ENCODE data around the gene RBKS.
"Not testable (repeated sequence)": the region's sequence is repeated elsewhere in the genome, so short reads cannot be mapped to it uniquely, and the experiment has no call there.

RBKS gene

GRCh38 chr2:27796791-27797765 lies 93.1 kb downstream of the RBKS start:
- FAIRE-seq: no peak

DNA sequence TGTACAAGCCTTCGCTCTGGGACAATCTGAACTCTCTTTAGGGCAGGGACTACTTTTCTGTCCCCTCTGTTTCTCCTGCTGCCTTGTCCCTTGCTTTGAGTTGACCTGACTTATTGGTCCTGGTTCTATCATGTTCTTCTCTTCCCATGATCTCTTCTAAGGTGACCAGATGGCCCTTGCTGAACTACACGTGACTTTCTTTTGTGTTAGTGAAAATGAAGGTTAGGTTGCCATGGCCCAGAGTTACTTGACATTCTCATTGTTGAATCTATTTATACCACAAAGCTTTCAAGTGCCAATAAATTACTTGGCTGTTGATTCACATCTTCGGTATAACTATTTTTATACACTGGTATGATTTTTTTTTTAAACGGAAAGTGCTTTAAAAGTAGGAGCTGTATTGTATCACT lies 94.3 kb downstream of the RBKS start:
- no peak for FAIRE-seq

GRCh38 chr2:27795093-27795834 lies 94.9 kb downstream of the RBKS start:
- no peak for FAIRE-seq

DNA sequence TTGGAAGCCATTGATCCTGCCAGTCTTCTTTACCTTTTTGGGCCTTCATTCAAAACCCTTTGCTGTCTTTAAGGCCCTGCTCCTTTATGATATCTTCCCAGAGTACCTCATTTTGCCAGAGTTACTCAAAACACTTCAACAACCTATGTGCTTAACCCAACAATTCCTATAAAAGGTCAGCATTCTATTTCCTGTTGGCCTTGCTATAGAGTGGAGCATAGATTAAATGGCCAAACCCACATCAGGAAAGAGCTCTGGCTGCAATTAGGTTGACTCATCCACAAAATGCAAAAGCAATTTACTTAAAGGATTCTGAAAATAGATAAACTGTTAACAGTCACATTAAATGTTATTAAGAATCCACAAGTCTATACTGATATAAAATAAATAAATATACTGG lies 97.4 kb downstream of the RBKS start:
- no peak for FAIRE-seq

DNA sequence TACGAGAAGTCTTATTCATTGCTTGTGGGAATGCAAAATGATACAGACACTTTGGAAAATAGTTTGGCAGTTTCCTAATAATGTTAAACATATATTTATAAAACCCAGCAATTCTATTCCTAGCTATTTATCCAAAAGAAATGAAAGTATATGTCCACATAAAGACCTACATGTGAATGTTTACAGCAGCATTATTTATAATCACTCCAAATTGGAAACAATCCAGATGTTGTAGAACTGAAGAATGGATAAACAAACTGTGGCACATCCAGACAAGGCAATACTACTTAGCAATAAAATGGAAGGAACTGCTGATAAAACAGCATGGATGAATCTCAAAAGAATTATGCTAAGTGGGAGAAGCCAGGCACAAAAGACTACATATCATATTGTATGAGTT lies 99.4 kb downstream of the RBKS start:
- no peak for FAIRE-seq

DNA sequence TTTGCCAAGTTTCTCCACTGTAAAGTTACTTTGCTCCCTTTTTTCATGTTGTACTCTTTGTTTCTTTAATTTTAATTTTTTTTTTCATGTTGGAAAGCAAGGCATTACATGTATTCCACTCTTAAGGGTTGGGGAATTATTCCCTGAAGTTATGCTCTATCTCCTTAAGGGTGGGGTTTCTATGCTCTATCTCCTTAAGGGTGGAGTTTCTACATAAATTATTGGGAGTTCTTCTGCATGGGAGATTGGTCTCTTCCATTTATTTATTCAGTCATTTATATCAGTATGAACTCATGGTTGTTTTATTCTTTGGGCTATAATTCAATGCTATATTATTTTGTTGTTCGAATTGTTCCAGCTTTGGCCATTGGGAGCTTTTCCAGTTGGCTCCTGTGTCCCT lies 107.5 kb downstream of the RBKS start:
- FAIRE-seq: no peak

DNA sequence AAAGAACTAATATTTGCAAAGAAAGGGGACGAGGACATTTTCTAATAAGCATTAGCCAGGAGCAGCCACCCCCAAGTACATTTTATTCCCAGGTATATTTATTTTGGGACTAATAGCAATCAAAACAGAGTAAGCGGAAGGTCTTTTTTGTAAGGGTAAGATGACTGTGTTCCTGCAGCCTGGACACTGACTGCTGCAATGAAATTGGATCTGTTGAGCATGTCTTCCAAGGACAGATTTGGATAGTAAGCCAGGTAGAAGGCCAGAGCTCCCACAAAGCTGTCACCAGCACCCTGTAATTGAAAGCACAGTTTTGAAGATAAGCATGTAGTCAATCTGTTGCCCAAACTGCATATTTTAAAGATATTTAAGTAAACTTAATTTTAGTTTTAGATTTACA lies 108.7 kb downstream of the RBKS start:
- FAIRE-seq: no peak

DNA sequence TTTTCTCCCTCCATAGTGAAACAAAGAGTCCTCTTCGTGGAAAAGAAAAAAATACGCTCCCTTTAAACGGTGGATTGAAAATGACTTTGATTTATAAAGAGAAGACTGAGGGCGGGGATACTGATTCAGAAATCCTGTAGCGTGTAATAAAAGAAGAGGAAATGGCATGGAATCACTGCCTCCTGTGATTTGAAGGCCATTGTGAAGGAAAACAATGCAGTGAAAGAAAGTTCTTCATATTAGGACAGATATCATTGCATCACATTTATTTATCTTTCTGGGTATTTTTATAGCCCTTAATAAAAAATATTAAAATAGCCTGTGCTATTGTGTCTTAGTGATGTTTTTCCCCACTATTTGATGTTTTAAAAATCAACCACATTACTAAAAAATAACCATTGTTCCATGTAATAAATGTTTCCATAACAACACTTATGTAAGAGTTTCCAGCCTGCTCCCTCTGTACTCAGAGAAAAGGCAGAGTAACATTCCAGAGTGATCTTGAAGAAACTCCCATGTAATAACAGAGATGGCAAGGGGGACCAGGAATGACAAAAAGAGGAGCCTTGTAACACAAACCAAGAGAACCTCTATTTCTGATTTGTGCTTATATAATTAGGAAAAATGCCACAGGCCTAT lies 110.7 kb downstream of the RBKS start:
- peak; percentile 94 for FAIRE-seq

DNA sequence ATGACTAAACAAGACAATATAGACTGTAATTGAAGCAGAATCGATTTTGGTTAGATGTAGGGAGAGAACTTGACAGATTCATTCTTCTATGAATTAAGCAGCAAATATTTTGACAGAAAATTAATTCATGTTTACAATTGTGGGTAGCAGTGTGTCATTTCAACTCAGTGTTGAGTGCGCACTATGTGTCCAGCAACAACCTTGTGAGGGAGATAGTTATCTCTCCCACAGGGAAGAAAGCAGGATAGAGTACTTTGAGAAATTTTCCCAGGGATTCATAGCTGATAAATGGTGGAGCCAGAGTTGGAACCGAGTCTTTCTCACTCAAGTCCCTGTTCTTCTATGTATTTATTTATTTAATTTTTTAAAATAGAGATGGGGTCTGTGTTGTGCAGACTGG lies 113.5 kb downstream of the RBKS start:
- FAIRE-seq: no peak

DNA sequence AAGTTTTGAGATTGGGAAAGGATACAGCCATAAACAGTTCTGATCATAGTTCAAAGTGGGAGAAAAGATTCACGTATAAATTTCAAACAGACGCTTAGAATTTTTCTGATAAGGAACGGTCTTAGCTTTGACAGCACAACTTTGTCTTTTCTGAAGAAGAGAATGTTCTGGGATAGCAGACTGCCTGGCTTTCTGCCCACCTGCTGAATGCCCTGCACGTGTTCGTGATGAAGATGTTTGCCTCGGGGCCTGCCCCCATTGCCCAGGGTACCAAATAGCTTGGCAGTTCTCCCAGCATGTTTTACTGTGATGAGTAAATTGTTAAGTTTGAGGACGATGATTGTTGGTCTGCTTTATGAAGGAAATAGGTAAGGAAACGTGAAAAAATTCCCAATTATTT lies 114.1 kb downstream of the RBKS start:
- FAIRE-seq: no peak

GRCh38 chr2:27773959-27774358 lies 116.2 kb downstream of the RBKS start:
- FAIRE-seq: no peak

- FAIRE-seq: no peak
These were observed 117.4 kb downstream of the RBKS start for GRCh38 chr2:27772804-27773203.

DNA sequence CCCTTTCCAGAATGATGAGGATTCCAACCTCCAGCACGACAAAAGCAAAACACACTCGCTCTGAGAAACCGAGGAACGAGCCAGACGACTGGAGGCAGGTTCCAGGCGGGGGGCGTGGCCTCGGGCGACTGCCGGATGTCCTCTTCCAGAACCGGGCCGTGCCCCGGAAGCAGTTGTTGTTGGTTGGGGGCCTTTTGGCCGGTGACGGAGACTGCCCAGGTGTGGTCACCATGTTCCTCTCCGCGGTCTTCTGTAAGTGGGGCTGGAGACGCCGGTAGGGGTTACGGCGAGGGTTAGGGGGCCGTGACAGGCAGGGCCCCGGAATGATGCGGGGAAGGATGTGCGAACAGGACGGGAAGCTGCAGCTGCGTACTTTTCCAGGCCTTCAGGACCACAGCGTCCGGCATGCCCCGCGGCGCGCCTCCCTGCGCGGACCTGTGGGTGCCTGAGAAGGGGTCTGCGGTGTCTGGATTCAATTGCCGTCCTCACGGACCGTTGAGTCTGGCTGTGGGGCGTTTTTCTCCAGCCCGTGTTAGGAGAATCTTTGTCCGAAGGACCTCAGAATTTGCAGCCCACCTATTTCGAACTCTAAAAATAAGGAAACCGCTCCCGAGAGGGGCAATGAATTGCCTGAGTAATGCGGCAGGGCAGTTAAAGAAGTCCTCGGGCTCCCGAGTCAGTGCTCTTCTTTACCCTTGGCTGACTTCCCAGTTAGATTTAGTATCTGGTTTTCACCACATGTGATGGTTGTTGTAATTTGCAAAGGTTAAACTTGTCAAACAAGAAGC lies 118.4 kb downstream of the RBKS start, which contains the start of gene MRPL33:
MRPL33 (plus strand) TSS at position 172 of the 788 bp plus-strand sequence; CDS start at position 231, 59 bp downstream.
- FAIRE-seq: peak; percentile 76

DNA sequence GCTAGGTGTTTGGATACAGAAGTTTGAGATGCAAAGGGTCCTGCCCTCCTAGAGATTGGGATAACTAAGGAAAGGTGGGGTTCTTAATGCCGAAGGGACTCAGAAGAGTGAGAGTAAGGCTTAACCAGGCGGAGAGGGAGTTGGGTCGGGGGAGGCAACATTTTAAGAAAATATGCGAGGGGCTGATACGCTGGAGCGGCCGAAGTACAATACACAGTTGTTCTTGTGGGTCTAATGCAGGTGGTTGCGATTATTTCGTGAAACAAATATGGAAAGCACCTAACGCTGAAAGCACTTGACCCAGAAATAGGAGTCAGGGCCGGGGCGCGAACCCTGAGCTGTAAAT lies 119.0 kb downstream of the RBKS start:
- FAIRE-seq: no peak

GRCh38 chr2:27766287-27766661 lies 123.9 kb downstream of the RBKS start:
- no peak for FAIRE-seq

DNA sequence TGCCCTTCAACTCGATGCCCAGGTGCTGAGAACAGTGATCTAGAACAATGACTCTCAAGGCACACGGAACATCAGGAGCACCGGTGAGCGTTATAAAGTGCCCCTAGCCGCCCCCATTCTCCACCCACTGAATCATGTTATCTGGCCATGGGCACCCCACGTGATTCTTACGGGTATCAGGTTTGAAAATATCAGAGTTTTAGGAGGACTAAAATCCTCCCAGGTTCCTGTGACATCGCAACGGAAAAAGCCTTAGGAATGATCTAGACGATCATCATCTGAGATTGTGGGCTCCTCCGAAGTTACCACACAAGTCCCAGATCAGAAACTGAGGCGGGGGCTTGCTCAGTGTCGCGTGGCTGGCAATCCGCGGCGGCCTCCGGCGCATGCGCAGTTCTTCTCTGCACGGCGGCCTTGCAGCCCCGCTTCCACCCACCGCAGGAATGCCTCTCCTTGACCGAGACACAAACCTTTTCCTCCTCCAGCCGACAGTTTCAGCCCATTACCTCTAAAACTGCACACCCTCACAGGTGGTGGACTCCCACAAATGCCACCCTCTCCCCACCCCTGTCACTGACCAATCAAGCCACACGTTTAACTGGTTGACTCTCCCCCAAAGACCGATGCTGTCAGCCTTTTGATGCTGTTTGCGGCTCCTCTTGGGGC lies 124.4 kb downstream of the RBKS start:
- FAIRE-seq: no peak

DNA sequence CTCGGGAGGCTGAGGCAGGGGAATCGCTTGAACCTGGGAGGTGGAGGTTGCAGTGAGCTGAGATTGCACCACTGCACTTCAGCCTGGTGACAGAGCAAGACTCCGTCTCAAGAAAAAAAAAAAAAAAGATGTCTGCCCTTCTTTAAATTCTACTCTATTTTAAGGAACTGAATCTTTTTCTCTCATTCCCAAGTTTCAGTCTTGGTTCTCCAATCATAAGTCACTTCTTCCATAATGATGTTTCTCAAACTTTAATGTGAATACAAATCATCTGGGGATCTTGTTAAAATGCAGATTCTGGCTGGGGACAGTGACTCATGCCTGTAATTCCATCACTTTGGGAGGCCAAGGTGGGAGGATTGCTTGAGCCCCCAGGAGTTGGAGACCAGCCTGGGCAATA lies 125.7 kb downstream of the RBKS start:
- not testable (repeated sequence) for FAIRE-seq

GRCh38 chr2:27763907-27764267 lies 126.3 kb downstream of the RBKS start:
- no peak for FAIRE-seq

DNA sequence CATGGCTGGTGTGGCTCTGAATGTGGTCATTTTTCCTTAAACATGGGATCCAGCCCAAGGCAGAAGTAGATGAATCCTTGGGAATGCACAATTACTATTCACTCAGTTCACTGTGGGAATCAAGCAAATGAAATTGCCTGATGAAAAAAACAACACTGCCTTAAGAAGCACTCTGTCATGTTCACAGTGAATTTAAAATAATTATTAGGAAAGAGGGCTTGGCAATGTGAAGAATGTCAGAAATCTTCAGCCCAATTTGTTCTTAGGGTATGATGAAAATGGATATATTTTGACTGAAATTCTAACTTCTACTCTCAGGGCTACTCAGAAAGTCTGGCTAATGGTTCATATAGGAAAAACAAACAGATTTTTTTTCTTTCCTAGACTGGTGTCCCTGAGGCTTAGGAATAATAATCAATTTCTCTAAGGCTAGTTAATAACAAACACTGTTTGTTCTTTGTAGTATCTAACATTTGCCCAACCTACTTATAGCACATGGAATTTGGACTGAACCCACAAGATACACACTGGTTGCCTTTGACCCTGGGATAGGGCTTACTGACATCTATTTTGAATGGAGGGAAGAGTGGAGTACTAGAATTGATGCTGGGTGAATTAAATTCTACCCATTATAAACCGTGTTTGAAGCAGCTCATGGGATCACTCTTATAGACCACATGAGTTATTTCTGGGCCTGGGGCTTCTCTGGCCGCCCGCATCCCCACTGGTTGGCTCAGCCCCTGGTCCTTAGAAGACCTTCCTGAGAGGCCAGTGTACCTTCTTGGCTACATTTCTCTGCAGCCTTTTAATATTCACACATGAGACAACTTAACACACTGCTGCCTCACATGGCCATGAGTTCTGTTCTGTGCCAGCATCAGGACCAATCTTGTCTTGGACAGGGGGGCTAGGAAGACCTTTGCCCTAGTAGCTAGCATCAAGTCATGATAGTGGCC lies 127.0 kb downstream of the RBKS start:
- FAIRE-seq: no peak

DNA sequence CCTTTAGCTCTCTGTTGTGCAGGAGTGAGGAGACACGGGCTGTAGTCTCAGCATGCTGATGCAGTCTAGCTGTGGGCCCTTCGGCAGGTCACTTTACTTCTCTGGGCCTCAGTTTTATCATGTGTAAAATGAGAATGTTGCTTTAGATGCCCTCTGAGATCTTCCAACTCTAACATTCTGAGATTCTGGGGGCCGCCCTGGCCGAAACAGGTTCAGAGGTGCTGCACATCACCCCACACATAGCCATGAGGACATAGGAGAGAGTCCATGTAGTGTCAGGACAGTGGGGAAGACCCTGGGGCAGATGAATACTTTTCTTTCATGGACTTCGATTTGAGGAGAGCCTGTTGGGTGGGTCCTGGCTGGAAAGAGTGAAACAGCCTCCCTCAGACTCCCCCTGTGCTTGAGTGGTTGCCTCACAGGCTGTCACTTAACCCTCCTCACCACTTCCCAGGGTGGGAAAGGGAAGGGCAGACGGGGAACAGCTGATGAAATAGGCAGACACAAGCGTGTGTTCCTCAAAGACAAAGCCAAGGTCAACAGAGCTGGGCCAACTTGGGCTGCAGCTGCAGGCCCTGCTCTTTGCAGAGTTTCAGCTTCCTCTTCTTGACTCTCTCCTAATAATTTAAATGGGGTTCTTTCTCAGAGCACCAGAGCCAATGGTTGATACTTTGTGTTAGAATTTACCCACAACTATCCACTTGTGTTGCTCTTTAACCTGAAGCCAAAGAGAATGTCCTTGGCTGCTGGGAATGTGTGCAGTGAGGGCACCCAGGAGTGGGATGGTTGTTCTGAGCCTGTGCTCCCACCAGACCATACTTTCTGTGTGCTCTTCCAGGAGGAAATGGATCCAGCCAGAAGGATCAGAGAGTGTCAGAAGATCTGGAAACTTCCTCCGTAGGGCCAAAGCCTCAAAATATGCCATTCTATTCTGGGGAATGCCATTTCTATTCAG lies 133.4 kb downstream of the RBKS start:
- FAIRE-seq: no peak
